ENCODE results near the gene P3R3URF.

The P3R3URF gene

GRCh38 chr1:46193984-46194570, 17.8 kb upstream of the P3R3URF start:
- no peak for DNase-seq

- DNase-seq: no peak
Measured at GRCh38 chr1:46193285-46193684, 17.0 kb upstream of the P3R3URF start.

- DNase-seq: no peak
Measured at GRCh38 chr1:46192171-46192570, 15.9 kb upstream of the P3R3URF start.

- no peak for DNase-seq
Measured at GRCh38 chr1:46191033-46191701, 14.9 kb upstream of the P3R3URF start.

- DNase-seq: no peak
Measured at GRCh38 chr1:46190539-46190938, 14.3 kb upstream of the P3R3URF start.

- peak; percentile 62 for DNase-seq
Measured at GRCh38 chr1:46188295-46189030, 12.2 kb upstream of the P3R3URF start.

- peak; percentile 82 for DNase-seq
Measured at GRCh38 chr1:46187106-46187869, 11.0 kb upstream of the P3R3URF start.

GRCh38 chr1:46186076-46186475, 9.8 kb upstream of the P3R3URF start:
- no peak for DNase-seq

GRCh38 chr1:46184920-46185658, 8.8 kb upstream of the P3R3URF start:
- no peak for DNase-seq

- DNase-seq: no peak
Measured at GRCh38 chr1:46183926-46184557, 7.8 kb upstream of the P3R3URF start.

GRCh38 chr1:46183079-46183847, 7.0 kb upstream of the P3R3URF start:
- DNase-seq: peak; percentile 60

GRCh38 chr1:46181343-46182260, 5.3 kb upstream of the P3R3URF start:
- no peak for DNase-seq

- DNase-seq: peak; percentile 68
Measured at GRCh38 chr1:46180082-46180616, 3.9 kb upstream of the P3R3URF start.

- peak; percentile 79 for DNase-seq
Measured at GRCh38 chr1:46179138-46180081, 3.1 kb upstream of the P3R3URF start.

- DNase-seq: no peak
Measured at GRCh38 chr1:46175243-46175642, 1.0 kb downstream of the P3R3URF start.

GRCh38 chr1:46174448-46175231, 1.6 kb downstream of the P3R3URF start, which contains the start of gene TSPAN1:
Gene TSPAN1, plus strand, starts transcription at chr1:46175087. Its CDS starts 6,021 bp downstream, at chr1:46181108.
- no peak for DNase-seq

- no peak for DNase-seq
Measured at GRCh38 chr1:46173361-46173856, 2.9 kb downstream of the P3R3URF start.

GRCh38 chr1:46172321-46172720, 4.0 kb downstream of the P3R3URF start:
- no peak for DNase-seq
